HEK293 (cell line): ENCODE measurements around the gene DENND1A.

Experiments used
- BCL11A ChIP-seq: fragments of 450-650 bp; formaldehyde crosslinking; IDR thresholded peaks from 2 replicates; pipeline ENCODE4 v1.5.1; 2016; ENCODE audit warnings: low read depth, missing biosample characterization, missing genetic modification characterization
- ZNF416 ChIP-seq: fragments of 450-650 bp; formaldehyde crosslinking; IDR thresholded peaks from 2 replicates; pipeline ENCODE4 v1.5.1; 2016; ENCODE audit warnings: missing biosample characterization, missing genetic modification characterization
- TF ChIP-seq, protein P1 (sequence below): fragments of 450-650 bp; formaldehyde crosslinking; IDR thresholded peaks from 2 replicates; pipeline ENCODE4 v1.5.1; 2016; ENCODE audit warnings: missing biosample characterization, missing genetic modification characterization
- TF ChIP-seq, protein P2 (sequence below): fragments of 450-650 bp; formaldehyde crosslinking; IDR thresholded peaks from 2 replicates; pipeline ENCODE4 v1.5.1; 2016; ENCODE audit warnings: missing biosample characterization, missing genetic modification characterization, low read depth
- TF ChIP-seq, protein P3 (sequence below): fragments of 450-650 bp; formaldehyde crosslinking; conservative IDR thresholded peaks from 2 replicates; pipeline ENCODE4 v1.5.1; 2016; ENCODE audit warnings: low read depth, missing biosample characterization, missing genetic modification characterization

DNA sequence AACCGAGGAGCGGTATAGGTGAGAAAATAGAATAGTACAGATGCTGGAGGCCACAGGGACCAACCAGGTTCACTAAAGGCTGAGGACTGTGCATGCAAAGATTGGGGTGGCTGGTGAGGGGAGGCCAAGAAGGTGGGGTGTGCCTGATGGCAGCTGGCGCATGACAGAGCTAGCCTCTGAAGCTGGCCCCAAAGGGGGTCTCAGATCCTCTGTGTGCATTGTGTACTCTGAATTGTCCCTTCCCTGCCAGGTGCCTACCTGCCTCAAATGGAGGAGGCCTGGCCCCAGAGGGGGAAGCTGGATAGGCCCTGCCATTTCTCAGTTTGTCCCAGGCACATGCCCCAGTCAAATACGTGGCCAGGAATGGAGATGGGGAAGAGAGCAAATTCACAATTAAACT, 510.8 kb downstream of the DENND1A start:
- TF ChIP-seq, protein P1, sequence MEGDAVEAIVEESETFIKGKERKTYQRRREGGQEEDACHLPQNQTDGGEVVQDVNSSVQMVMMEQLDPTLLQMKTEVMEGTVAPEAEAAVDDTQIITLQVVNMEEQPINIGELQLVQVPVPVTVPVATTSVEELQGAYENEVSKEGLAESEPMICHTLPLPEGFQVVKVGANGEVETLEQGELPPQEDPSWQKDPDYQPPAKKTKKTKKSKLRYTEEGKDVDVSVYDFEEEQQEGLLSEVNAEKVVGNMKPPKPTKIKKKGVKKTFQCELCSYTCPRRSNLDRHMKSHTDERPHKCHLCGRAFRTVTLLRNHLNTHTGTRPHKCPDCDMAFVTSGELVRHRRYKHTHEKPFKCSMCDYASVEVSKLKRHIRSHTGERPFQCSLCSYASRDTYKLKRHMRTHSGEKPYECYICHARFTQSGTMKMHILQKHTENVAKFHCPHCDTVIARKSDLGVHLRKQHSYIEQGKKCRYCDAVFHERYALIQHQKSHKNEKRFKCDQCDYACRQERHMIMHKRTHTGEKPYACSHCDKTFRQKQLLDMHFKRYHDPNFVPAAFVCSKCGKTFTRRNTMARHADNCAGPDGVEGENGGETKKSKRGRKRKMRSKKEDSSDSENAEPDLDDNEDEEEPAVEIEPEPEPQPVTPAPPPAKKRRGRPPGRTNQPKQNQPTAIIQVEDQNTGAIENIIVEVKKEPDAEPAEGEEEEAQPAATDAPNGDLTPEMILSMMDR (tag by site-specific recombination): no peak
- no peak for TF ChIP-seq BCL11A (tag by site-specific recombination)
- TF ChIP-seq, protein P2, sequence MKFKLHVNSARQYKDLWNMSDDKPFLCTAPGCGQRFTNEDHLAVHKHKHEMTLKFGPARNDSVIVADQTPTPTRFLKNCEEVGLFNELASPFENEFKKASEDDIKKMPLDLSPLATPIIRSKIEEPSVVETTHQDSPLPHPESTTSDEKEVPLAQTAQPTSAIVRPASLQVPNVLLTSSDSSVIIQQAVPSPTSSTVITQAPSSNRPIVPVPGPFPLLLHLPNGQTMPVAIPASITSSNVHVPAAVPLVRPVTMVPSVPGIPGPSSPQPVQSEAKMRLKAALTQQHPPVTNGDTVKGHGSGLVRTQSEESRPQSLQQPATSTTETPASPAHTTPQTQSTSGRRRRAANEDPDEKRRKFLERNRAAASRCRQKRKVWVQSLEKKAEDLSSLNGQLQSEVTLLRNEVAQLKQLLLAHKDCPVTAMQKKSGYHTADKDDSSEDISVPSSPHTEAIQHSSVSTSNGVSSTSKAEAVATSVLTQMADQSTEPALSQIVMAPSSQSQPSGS (tag by site-specific recombination): no peak
- TF ChIP-seq, protein P3, sequence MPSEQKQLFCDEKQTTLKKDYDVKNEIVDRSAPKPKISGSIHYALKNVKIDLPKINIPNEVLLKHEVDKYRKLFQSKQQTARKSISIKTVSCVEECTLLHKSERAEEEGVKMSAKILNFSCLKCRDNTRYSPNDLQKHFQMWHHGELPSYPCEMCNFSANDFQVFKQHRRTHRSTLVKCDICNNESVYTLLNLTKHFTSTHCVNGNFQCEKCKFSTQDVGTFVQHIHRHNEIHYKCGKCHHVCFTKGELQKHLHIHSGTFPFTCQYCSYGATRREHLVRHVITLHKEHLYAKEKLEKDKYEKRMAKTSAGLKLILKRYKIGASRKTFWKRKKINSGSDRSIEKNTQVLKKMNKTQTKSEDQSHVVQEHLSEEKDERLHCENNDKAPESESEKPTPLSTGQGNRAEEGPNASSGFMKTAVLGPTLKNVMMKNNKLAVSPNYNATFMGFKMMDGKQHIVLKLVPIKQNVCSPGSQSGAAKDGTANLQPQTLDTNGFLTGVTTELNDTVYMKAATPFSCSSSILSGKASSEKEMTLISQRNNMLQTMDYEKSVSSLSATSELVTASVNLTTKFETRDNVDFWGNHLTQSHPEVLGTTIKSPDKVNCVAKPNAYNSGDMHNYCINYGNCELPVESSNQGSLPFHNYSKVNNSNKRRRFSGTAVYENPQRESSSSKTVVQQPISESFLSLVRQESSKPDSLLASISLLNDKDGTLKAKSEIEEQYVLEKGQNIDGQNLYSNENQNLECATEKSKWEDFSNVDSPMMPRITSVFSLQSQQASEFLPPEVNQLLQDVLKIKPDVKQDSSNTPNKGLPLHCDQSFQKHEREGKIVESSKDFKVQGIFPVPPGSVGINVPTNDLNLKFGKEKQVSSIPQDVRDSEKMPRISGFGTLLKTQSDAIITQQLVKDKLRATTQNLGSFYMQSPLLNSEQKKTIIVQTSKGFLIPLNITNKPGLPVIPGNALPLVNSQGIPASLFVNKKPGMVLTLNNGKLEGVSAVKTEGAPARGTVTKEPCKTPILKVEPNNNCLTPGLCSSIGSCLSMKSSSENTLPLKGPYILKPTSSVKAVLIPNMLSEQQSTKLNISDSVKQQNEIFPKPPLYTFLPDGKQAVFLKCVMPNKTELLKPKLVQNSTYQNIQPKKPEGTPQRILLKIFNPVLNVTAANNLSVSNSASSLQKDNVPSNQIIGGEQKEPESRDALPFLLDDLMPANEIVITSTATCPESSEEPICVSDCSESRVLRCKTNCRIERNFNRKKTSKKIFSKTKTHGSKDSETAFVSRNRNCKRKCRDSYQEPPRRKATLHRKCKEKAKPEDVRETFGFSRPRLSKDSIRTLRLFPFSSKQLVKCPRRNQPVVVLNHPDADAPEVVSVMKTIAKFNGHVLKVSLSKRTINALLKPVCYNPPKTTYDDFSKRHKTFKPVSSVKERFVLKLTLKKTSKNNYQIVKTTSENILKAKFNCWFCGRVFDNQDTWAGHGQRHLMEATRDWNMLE (tag by site-specific recombination): no peak
- TF ChIP-seq ZNF416 (tag by site-specific recombination): no peak
